H9 (cell line): ENCODE measurements around the gene USP44. TPM values are rescaled to one million over a fixed set of nuclear protein-coding genes. Genes with fewer than 3 reads are reported as not detected.

ENCODE experiments used
- DNase-seq: peaks from one replicate; pipeline ENCODE4 v3.0.0-alpha.2; 2017
- H2AFZ ChIP-seq: one replicate; pipeline ENCODE4 v1.6.1; 2013; ENCODE audit warnings: mild to moderate bottlenecking, low read length, control low read depth, moderate library complexity
- H2AK5ac ChIP-seq: 2 replicates; pipeline ENCODE4 v1.6.1; 2013; ENCODE audit warnings: low read length, control low read depth, mixed read lengths; ENCODE audit not compliant: insufficient read length
- H2BK120ac ChIP-seq: one replicate; pipeline ENCODE4 v1.6.1; 2013; ENCODE audit warnings: low read depth, mild to moderate bottlenecking, low read length, control low read depth, inconsistent platforms; ENCODE audit not compliant: poor library complexity, severe bottlenecking
- H2BK12ac ChIP-seq: 2 replicates; pipeline ENCODE4 v1.6.1; 2013; ENCODE audit warnings: low read length, control low read depth, mixed read lengths, low read depth; ENCODE audit not compliant: insufficient read length
- H2BK15ac ChIP-seq: 2 replicates; pipeline ENCODE4 v1.6.1; 2013; ENCODE audit warnings: low read depth, low read length, control low read depth
- H2BK20ac ChIP-seq: one replicate; pipeline ENCODE4 v1.6.1; 2013; ENCODE audit warnings: low read depth, mild to moderate bottlenecking, low read length, control low read depth, inconsistent platforms; ENCODE audit not compliant: poor library complexity, severe bottlenecking
- H2BK5ac ChIP-seq: 2 replicates; pipeline ENCODE4 v1.6.1; 2013; ENCODE audit warnings: low read length, control low read depth, mixed read lengths; ENCODE audit not compliant: insufficient read length
- H3K14ac ChIP-seq: 2 replicates; pipeline ENCODE4 v1.6.1; 2013; ENCODE audit warnings: low read length, control low read depth; ENCODE audit not compliant: insufficient read depth
- H3K18ac ChIP-seq: 2 replicates; pipeline ENCODE4 v1.6.1; 2013; ENCODE audit warnings: low read depth, mild to moderate bottlenecking, mixed read lengths, low read length, control low read depth; ENCODE audit not compliant: insufficient read length
- H3K23ac ChIP-seq: 2 replicates; pipeline ENCODE4 v1.6.1; 2013; ENCODE audit warnings: low read length, control low read depth, mixed read lengths, low read depth; ENCODE audit not compliant: insufficient read length
- H3K23me2 ChIP-seq: 2 replicates; pipeline ENCODE4 v1.6.1; 2013; ENCODE audit warnings: low read depth, mild to moderate bottlenecking, mixed read lengths, low read length, control low read depth; ENCODE audit not compliant: insufficient read length, poor library complexity, severe bottlenecking
- H3K27ac ChIP-seq: 2 replicates; pipeline ENCODE4 v1.5.1; 2013; ENCODE audit warnings: low read length, control low read depth, mixed read lengths, low read depth; ENCODE audit not compliant: insufficient read length
- H3K27me3 ChIP-seq: 2 replicates; pipeline ENCODE4 v1.6.1; 2013; ENCODE audit warnings: low read length, control low read depth, inconsistent platforms; ENCODE audit not compliant: insufficient read depth
- H3K4ac ChIP-seq: 2 replicates; pipeline ENCODE4 v1.6.1; 2013; ENCODE audit warnings: low read depth, mild to moderate bottlenecking, control low read depth, inconsistent platforms, low read length, moderate library complexity
- H3K4me1 ChIP-seq: 2 replicates; pipeline ENCODE4 v1.6.1; 2013; ENCODE audit warnings: low read length, control low read depth, inconsistent platforms; ENCODE audit not compliant: insufficient read depth
- H3K4me2 ChIP-seq: 2 replicates; pipeline ENCODE4 v1.6.1; 2013; ENCODE audit warnings: low read length, control low read depth, mixed read lengths; ENCODE audit not compliant: insufficient read length, insufficient read depth
- H3K56ac ChIP-seq: 2 replicates; pipeline ENCODE4 v1.6.1; 2013; ENCODE audit warnings: low read depth, mild to moderate bottlenecking, mixed read lengths, low read length, control low read depth; ENCODE audit not compliant: insufficient read length
- H3K79me1 ChIP-seq: 2 replicates; pipeline ENCODE4 v1.6.1; 2013; ENCODE audit warnings: low read depth, mild to moderate bottlenecking, moderate library complexity, low read length, control low read depth, inconsistent platforms; ENCODE audit not compliant: insufficient read depth, poor library complexity, severe bottlenecking
- H3K79me2 ChIP-seq: 2 replicates; pipeline ENCODE4 v1.6.1; 2013; ENCODE audit warnings: low read length, control low read depth, inconsistent platforms; ENCODE audit not compliant: insufficient read depth
- H3K9ac ChIP-seq: 2 replicates; pipeline ENCODE4 v1.6.1; 2013; ENCODE audit warnings: low read length, control low read depth, mixed read lengths; ENCODE audit not compliant: insufficient read length; ENCODE audit errors: extremely low read depth
- H3K9me3 ChIP-seq: one replicate; pipeline ENCODE4 v1.6.1; 2013; ENCODE audit warnings: low read depth, low read length, inconsistent platforms; ENCODE audit not compliant: control insufficient read depth
- H3T11ph ChIP-seq: one replicate; pipeline ENCODE4 v1.6.1; 2013; ENCODE audit warnings: mild to moderate bottlenecking, low read length, control low read depth, inconsistent platforms
- H4K20me1 ChIP-seq: one replicate; pipeline ENCODE4 v1.6.1; 2013; ENCODE audit not compliant: control insufficient read depth, insufficient read length, insufficient read depth
- H4K5ac ChIP-seq: 2 replicates; pipeline ENCODE4 v1.6.1; 2013; ENCODE audit warnings: low read depth, mild to moderate bottlenecking, mixed read lengths, low read length, control low read depth; ENCODE audit not compliant: insufficient read length
- H4K8ac ChIP-seq: replicated peaks from 2 replicates; pipeline ENCODE4 v1.6.1; 2013; ENCODE audit warnings: low read length, control low read depth, mixed read lengths, low read depth; ENCODE audit not compliant: insufficient read length
- H4K91ac ChIP-seq: 2 replicates; pipeline ENCODE4 v1.6.1; 2013; ENCODE audit warnings: low read depth, mild to moderate bottlenecking, moderate library complexity, mixed read lengths, low read length, control low read depth; ENCODE audit not compliant: insufficient read length
- H3K27ac Mint-ChIP-seq, 3 experiments: 2 replicates in 2 of 3; 3 replicates in 1 of 3; pipeline ENCODE4 v1.8.0; 2020 to 2021; ENCODE audit warnings: mixed read lengths in 3 of 3, mild to moderate bottlenecking in 1 of 3, moderate library complexity in 1 of 3
- H3K27me3 Mint-ChIP-seq: 2 replicates; pipeline ENCODE4 v1.8.0; 2021; ENCODE audit warnings: low read depth, mild to moderate bottlenecking, moderate library complexity, mixed read lengths
- H3K36me3 Mint-ChIP-seq, 3 experiments: 2 replicates in 2 of 3; 3 replicates in 1 of 3; pipeline ENCODE4 v1.8.0; 2020 to 2021; ENCODE audit warnings: low read depth in 3 of 3, mixed read lengths in 3 of 3; ENCODE audit not compliant: insufficient read depth in 1 of 3
- H3K4me1 Mint-ChIP-seq, 2 experiments: 2 replicates each; pipeline ENCODE4 v1.8.0; 2020; ENCODE audit warnings: mixed read lengths in 2 of 2
- H3K4me3 Mint-ChIP-seq, 2 experiments: 2 replicates in 1 of 2; 3 replicates in 1 of 2; pipeline ENCODE4 v1.8.0; 2020 to 2021; ENCODE audit warnings: mild to moderate bottlenecking in 2 of 2, mixed read lengths in 2 of 2, moderate library complexity in 1 of 2
- H3K9me3 Mint-ChIP-seq, 2 experiments: 2 replicates in 1 of 2; 3 replicates in 1 of 2; pipeline ENCODE4 v1.8.0; 2020; ENCODE audit warnings: mild to moderate bottlenecking in 2 of 2, mixed read lengths in 2 of 2, moderate library complexity in 1 of 2
- CTCF ChIP-seq: fragments of 200-600 bp; sonication (generic); conservative IDR thresholded peaks from 3 replicates; pipeline ENCODE4 v1.8.0; 2021; ENCODE audit warnings: antibody characterized with exemption, mild to moderate bottlenecking
- total RNA-seq: library from RNA; stranded (reverse); gene quantifications from 2 replicates; pipeline ENCODE4 v1.2.1, GENCODE V29; 2021

USP44 gene
- total RNA-seq, 1 experiment from 2014 or later, result 185 TPM

- no peaks in the 10 kb centered on the region for H3K27me3 Mint-ChIP-seq
- peaks cover 38 to 84% (median 56%) of the 10 kb centered on the region in 3 experiments for H3K36me3 Mint-ChIP-seq
- no peak overlapping the region for H3T11ph ChIP-seq
Observed at GRCh38 chr12:95517246-95517645, 34.0 kb downstream of the USP44 start.

More at GRCh38 chr12:95517246-95517645, 34.0 kb downstream of the USP44 start:
- Mint-ChIP-seq H3K9me3 (no peaks in the 10 kb centered on the region), H3K4me3 (no peak overlapping the region), H3K4me1 (no peaks in the 10 kb centered on the region), H3K27ac (peak overlapping the region in 1 of 3 experiments; percentile 24; a peak in 1 of 7 replicates)
- no peak overlapping the region for H4K8ac ChIP-seq
- no peak overlapping the region for H2BK120ac ChIP-seq
- no peak overlapping the region for H2BK15ac ChIP-seq
- no peak overlapping the region for H3K56ac ChIP-seq
- H3K4ac ChIP-seq, result no peak overlapping the region
- H3K23ac ChIP-seq, result no peak overlapping the region
- H4K20me1 ChIP-seq, result no peaks in the 10 kb centered on the region
- no peak overlapping the region for H2BK20ac ChIP-seq
- TF ChIP-seq CTCF, result no peak
- no peak overlapping the region for H2BK5ac ChIP-seq
- H3K23me2 ChIP-seq, result no peaks in the 10 kb centered on the region
- DNase-seq, result no peak
- no peak overlapping the region for H2BK12ac ChIP-seq
- H3K4me1 ChIP-seq, result no peaks in the 10 kb centered on the region
- no peak overlapping the region for H3K14ac ChIP-seq
- no peak overlapping the region for H4K5ac ChIP-seq
- H4K91ac ChIP-seq, result no peak overlapping the region
- no peak overlapping the region for H3K27ac ChIP-seq
- no peak overlapping the region for H3K18ac ChIP-seq
- no peak overlapping the region for H3K9ac ChIP-seq
- H3K79me1 ChIP-seq, result no peaks in the 10 kb centered on the region
- H3K27me3 ChIP-seq, result no peaks in the 10 kb centered on the region
- H3K9me3 ChIP-seq, result no peaks in the 10 kb centered on the region
- H3K79me2 ChIP-seq, result no peaks in the 10 kb centered on the region; the same call in 1 of the 2 replicates
- H3K4me2 ChIP-seq, result no peak overlapping the region
- no peak overlapping the region for H2AK5ac ChIP-seq
- H2AFZ ChIP-seq, result no peak overlapping the region
